ENCODE data around the gene SCAI.

The SCAI gene

DNA sequence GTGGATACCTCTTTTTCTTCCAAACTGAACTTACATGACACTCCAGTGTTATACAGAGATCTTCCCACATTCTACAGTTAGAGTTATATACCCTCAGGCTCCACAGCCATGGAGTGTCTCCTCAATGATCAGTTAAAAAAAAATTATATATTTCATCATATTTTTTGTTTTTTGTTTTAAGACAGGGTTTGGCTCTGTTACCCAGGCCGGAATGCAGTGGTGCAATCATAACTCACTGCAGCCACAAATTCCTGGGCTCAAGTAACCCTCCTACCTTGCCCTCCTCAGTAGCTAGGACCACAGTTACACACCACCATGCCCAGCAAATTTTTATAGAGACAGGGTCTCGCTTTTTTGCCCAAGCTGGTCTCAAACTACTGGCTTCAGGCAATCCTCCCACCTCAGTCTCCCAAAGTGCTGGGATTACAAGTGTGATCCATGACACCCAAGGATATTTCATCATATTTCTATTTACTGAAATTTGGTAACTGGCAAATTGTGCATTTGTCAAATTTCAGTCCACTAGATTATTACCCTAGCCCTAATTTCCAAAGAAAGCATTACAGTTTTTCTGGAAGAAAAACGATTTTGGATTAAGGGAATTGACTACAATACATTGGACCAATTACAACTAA is 18.1 kb upstream of the SCAI start:
- DNase-seq (ENCODE audit: insufficient read length, low spot score) (no peak), FAIRE-seq (peak; percentile 50)
- no peak for TF ChIP-seq POLR2A (IDR thresholded peaks at IDR 0.05; ENCODE audit: low read depth, low read length)

DNA sequence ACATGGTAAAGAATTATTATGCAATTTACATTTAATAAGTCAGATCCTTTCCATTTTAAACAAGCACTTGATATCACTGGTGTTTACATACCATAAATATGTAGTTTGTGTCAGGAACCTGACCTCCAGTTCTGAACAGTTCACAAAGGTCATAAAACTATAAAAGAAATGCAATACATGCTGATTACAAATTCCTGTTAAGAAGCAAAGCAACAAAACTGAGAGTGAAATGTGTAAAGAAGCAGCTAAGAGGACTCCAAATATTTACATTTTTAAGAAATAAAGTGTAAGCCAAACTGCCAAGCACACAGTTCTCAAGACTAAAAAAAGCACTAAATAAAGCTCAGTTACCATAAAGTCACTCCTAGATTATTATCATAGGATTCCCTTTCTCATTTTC is 17.4 kb upstream of the SCAI start:
- FAIRE-seq, result peak; percentile 45
- TF ChIP-seq POLR2A (IDR thresholded peaks at IDR 0.05; ENCODE audit: low read depth, low read length), result no peak

DNA sequence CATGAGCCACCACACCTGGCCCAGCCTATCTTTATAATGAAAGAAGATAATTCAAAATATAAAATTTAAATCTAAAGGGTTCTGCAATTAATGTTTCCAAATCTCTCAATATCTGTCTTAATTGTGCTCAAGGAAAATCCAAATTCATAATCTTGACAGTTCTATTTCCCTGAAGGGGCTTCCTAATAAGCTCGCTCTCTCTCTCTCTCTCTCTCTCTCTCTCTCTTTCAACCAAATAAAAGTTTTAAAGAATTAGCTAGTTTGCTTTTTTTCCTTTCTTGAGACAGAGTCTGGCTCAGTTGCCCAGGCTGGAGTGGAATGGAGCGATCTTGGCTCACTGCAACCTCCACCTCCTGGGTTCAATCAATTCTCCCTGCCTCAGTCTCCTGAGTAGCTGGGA is 13.2 kb upstream of the SCAI start:
- FAIRE-seq (no peak), DNase-seq (ENCODE audit: insufficient read length, low spot score) (no peak)
- no peak for TF ChIP-seq POLR2A (IDR thresholded peaks at IDR 0.05; ENCODE audit: low read depth, low read length)

More for the DNA sequence above, 17.4 kb upstream of the SCAI start:
- DNase-seq (ENCODE audit: insufficient read length, low spot score), result no peak

DNA sequence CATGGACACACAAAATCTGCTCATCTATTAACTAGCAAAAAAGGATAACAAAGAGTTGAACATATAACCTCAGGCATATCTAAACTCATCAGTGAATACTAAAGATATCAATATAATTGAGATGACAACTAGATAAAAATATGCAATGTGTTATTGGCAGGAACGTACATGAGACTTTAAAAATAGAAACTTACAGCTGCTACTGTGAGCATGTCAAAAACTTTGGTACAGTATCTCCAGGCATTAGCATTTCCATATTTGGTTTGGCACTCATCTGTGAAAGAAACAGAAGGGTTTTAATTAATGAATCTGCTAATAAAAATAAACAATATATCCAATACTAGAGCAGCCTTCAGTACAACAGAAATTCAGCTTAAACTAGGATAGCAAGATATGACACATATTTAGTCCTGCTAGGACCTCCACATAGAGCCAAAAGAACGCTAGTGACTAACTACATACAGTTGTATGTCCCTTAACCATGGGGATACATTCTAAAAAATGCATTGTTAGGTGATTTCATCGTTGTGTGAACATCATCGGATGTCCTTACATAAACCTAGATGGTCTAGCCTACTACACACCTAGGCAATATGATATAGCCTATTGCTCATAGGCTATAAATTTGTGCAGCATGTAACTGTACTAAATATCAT is 10.5 kb upstream of the SCAI start:
- DNase-seq (ENCODE audit: insufficient read length, low spot score), result no peak
- FAIRE-seq, result no peak
- no peak for TF ChIP-seq POLR2A (IDR thresholded peaks at IDR 0.05; ENCODE audit: low read depth, low read length)

DNA sequence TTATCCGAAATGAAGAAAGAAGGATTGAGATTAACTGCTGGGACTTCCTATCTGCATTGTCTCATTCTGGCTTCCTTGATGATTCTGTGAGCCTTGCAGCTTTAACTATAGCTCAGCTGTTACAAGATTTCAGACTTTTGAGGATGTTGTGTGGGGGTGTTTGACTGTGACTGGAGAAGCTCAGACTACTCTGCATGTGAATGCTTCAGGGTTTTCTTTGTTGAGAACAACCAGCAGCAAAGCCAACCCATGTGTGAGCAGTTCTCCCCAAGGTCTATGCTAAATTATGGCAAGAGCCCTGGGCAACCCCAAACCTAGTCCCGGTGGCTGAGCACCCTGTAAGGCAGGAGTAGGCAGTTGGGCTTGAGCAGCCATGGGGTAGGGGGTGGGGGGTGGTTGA is 8.4 kb upstream of the SCAI start:
- TF ChIP-seq POLR2A (IDR thresholded peaks at IDR 0.05; ENCODE audit: low read depth, low read length), result no peak
- no peak for FAIRE-seq
- DNase-seq (ENCODE audit: insufficient read length, low spot score), result no peak

DNA sequence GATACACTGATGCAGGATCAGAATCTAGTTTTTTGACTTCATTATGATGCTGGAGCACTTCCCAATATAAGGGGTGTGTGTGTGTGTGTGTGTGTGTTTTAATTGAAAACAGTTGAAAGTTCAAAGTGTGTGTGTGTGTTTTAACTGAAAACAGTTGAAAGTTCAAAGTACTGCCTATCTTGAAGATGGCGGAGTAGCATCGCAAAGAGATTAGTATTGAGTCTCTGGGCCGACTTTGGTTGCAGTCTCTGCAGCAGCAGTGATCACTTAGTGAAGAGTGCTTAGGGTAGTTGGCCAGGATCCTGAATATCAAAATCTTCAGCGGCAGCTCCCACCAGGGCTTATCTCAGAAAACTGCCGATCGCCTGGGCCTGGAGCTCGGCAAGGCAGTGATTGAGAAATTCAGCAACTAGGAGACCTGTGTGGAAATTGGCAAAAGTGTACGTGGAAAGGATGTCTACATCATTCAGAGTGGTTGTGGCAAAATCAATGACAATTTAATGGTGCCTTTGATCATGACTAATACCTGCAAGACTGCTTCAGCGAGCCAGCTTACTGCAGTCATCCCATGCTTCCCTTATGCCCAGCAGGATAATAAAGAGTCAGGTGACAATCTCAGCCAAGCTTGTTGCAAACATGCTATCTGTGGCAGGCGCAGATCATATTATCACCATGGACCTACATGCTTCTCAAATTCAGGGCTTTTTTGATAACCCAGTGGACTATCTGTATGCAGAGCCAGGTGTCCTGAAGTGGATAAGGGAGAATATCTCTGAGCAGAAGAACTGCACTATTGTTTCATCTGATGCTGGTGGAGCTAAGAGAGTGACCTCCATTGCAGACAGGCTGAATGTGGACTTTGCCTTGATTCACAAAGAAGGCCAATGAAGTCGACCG is 7.3 kb upstream of the SCAI start:
- TF ChIP-seq POLR2A (IDR thresholded peaks at IDR 0.05; ENCODE audit: low read depth, low read length), result no peak
- FAIRE-seq (peak; percentile 6), DNase-seq (ENCODE audit: insufficient read length, low spot score) (no peak)

DNA sequence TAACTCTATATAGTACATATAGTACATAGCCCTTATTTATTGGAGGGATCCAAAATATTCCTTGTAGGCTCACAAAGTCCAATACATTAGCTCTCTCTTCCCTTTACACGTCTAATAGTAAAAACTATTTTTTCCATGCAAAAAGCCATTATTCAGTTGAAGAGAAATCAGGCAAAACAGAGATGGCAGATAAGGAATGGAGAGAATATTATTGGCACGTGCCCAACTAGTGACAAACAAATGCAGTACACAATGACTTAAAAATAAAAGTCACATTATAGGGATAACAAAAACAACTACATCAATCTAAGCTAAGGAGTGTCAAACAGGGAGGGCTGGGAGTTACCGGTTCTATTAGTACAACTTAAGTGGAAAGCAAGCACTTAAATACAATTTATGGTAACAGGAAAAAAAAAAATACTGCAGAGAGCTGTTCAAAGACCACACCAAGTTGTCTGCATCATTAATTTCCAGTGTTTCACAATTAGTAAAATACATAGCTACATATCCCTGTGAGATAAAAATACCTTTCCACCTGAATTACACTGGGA is 4.1 kb upstream of the SCAI start:
- FAIRE-seq (peak; percentile 68), DNase-seq (ENCODE audit: insufficient read length, low spot score) (no peak)
- TF ChIP-seq POLR2A (IDR thresholded peaks at IDR 0.05; ENCODE audit: low read depth, low read length), result no peak

DNA sequence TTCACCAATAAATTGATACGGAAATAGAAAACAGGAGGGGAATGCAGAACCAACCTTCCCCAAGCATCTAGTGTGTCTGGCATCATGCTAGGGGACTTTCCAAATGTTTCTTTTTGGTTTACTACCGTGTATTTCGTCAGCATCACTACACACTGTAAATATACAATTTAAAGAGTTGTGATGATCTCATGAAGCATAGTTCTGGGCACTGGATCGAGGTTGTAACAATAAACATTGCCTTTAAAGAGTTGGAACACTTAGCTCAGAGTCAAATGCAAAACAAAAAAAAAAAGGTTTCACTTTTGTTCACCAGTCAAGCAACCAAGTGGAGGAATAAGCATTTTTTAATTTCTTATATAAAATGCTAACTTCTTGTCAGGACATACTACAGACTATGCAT is 2.9 kb upstream of the SCAI start:
- no peak for DNase-seq (ENCODE audit: insufficient read length, low spot score)
- FAIRE-seq, result peak; percentile 69
- TF ChIP-seq POLR2A (IDR thresholded peaks at IDR 0.05; ENCODE audit: low read depth, low read length), result no peak

DNA sequence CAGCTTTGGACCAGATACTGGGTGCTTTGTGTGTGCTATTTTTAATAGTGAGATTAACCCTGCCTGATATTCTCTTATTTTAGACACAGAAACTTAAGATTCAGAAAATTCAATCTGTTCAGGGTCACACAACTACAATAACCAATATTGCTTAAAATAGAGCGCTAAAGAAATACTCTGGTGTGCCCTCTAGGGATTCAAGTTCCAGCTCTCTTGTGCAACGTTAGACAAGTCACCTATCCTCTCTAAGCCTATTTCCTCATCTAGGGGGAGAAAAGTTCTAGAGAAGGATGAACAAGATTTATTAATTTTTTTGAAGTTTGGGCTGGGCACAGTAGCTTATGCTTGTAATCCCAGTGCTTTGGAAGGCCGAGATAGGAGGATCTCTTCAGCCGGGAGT is 2.1 kb upstream of the SCAI start:
- FAIRE-seq (no peak), DNase-seq (ENCODE audit: insufficient read length, low spot score) (no peak)
- TF ChIP-seq POLR2A (IDR thresholded peaks at IDR 0.05; ENCODE audit: low read depth, low read length), result no peak

DNA sequence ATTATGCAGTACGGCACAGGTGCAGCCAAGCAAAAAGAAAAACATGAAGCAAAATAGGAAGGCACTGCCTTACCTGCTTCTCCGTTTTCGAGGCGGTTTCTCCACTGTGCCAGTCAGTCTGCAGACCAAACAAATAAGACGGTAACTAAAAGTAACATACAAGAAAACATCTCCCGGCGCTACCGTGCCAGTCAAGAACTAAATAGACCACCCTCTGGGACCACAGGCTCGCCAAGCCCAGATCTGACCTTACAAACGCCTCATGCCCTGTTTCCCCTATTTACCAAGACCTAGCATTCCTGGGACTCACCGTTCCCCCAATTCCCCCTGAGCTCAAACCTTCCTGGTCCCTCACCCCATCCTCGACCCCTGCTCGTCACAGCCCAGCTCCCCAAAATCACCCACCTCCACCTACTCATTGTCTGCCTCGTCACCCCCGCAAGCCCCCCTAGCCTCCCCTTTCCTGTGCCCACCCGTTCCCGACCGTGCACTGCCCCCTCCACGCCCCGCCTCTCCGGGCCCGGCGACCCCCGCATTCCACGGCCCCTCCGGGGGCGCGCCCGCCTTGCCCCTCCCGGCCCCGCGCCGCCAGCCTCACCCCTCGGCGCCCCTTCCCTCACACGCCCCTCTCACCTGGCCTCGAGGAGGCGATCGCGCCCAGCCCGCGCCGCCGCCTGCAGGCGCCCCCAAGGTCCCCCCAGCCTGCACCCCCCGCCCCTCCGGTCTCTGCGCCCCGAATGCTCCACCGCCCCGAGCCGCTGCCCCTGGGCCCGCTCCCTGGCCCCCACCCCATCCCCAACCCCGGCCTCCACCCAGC is 560 bp downstream of the SCAI start:
- no peak for FAIRE-seq
- no peak for DNase-seq (ENCODE audit: insufficient read length, low spot score)
- no peak for TF ChIP-seq POLR2A (IDR thresholded peaks at IDR 0.05; ENCODE audit: low read depth, low read length)

DNA sequence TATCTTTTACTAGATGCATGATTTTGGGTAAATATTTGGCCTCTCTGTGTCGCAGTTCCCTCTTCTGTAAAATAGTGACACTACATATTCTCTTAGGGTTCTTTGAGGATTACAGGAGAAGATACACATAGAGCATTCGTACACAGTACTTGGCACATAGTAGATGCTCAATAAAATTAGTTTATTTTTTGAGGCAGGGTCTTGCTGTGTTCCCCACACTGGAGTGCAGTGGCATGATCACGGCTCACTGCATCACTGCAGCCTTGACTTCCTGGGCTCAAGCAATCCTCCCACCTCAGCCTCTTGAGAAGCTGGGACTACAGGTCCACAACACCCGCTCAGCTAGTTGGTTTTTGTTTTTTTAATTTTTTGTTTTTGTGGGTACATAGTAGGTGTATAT is 1.6 kb downstream of the SCAI start:
- FAIRE-seq (no peak), DNase-seq (ENCODE audit: insufficient read length, low spot score) (no peak)
- no peak for TF ChIP-seq POLR2A (IDR thresholded peaks at IDR 0.05; ENCODE audit: low read depth, low read length)

DNA sequence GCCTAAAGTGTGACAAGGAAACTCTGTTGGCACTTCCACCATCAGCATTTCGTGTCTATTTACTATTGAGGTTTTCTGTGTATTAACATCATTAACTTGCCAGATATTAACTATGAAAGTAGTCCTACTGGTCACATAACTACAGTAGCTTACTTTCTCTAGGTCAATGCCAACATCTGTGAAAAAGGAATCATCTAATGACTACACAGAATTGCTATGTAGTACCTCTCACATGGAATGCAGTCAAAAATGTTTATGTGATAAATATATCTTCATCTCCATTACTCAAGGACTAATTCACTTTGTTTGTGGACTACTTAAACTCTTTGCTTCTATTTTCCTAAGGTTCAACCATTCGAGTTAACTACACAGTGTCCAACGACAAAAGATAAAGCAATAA is 2.1 kb downstream of the SCAI start:
- no peak for TF ChIP-seq POLR2A (IDR thresholded peaks at IDR 0.05; ENCODE audit: low read depth, low read length)
- FAIRE-seq (peak; percentile 78), DNase-seq (ENCODE audit: insufficient read length, low spot score) (no peak)

DNA sequence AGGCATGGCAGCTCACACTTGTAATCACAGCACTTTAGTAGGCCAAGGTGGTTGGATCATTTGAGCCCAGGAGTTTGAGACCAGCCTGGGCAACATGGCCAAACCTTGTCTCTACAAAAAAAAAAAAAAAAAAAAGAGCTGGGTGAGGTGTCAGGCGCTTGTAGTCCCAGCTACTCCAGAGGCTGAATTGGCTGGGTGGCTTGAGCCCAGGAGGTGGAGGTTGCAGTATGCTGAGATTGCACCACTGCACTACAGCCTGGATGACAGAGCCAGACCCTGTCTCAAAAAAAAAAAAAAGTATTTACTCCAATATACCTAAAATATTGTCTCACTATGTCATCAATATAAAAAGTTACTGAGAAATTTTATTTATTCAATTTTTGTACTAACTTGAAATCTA is 2.8 kb downstream of the SCAI start:
- no peak for TF ChIP-seq POLR2A (IDR thresholded peaks at IDR 0.05; ENCODE audit: low read depth, low read length)
- DNase-seq (ENCODE audit: insufficient read length, low spot score) (no peak), FAIRE-seq (no peak)

Measured in H54 (cell line).